Keratinocyte (primary cell): ENCODE results near the gene TXNDC12.

Experiments used
- EZH2 ChIP-seq: IDR thresholded peaks from one replicate; pipeline ENCODE4 v1.6.1; 2012; ENCODE audit warnings: inconsistent platforms, mild to moderate bottlenecking, low read length, moderate library complexity
- TF ChIP-seq, protein P1 (sequence below), 3 experiments: IDR thresholded peaks in 1 of 3; conservative IDR thresholded peaks in 1 of 3; optimal IDR thresholded peaks in 1 of 3; 2 replicates in 2 of 3; 3 replicates in 1 of 3; pipeline versions ENCODE3 to v1.5.1; 2011; ENCODE audit warnings: low read length in 3 of 3, mild to moderate bottlenecking in 3 of 3, moderate library complexity in 2 of 3, control low read depth in 1 of 3, inconsistent platforms in 1 of 3; ENCODE audit not compliant: insufficient read depth in 2 of 3; ENCODE audit errors: extremely low read depth in 1 of 3

DNA sequence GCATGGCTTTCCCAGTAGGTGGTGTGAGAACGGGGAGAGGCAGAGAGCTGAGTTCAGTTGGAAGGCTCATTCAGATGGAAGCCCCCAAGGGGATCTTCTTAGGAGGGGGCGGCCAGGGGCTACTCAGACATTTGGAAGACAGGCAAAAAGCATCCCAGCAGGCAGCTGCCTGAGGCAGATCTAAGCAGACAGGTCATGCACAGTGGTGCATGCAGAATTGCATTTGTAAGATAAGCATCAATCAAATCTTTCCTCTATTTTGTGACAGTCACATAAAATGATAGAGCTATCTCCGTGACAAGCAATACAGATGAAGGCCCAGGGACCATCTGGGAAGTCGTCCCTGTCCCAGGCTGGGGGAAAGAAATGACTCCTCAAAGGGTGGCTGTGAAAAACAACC lies 68.3 kb downstream of the TXNDC12 start:
- TF ChIP-seq, protein P1, sequence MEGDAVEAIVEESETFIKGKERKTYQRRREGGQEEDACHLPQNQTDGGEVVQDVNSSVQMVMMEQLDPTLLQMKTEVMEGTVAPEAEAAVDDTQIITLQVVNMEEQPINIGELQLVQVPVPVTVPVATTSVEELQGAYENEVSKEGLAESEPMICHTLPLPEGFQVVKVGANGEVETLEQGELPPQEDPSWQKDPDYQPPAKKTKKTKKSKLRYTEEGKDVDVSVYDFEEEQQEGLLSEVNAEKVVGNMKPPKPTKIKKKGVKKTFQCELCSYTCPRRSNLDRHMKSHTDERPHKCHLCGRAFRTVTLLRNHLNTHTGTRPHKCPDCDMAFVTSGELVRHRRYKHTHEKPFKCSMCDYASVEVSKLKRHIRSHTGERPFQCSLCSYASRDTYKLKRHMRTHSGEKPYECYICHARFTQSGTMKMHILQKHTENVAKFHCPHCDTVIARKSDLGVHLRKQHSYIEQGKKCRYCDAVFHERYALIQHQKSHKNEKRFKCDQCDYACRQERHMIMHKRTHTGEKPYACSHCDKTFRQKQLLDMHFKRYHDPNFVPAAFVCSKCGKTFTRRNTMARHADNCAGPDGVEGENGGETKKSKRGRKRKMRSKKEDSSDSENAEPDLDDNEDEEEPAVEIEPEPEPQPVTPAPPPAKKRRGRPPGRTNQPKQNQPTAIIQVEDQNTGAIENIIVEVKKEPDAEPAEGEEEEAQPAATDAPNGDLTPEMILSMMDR (optimal IDR thresholded peaks at IDR 0.05 in 1 of 3, IDR thresholded peaks at IDR 0.05 in 1 of 3, conservative IDR thresholded peaks at IDR 0.05 in 1 of 3; ENCODE audit: extremely low read depth in 1 of 3, insufficient read depth in 2 of 3, low read length in 3 of 3), result no peak
- no peak for TF ChIP-seq EZH2
